ENCODE data around the gene NDUFB5.
A peak's percentile ranks its signal among the peaks of the same experiment; 100 is the strongest.
"Not testable (repeated sequence)": the region's sequence is repeated elsewhere in the genome, so short reads cannot be mapped to it uniquely, and the experiment has no call there.

Gene NDUFB5

GRCh38 chr3:179640469-179640868, 35.9 kb downstream of the NDUFB5 start:
- no peak for DNase-seq

GRCh38 chr3:179642871-179643270, 38.3 kb downstream of the NDUFB5 start:
- DNase-seq, result no peak

GRCh38 chr3:179643837-179644236, 39.2 kb downstream of the NDUFB5 start:
- DNase-seq, result not testable (repeated sequence)

GRCh38 chr3:179646177-179646576, 41.6 kb downstream of the NDUFB5 start:
- no peak for DNase-seq

- DNase-seq, result no peak
These were observed 47.3 kb downstream of the NDUFB5 start for GRCh38 chr3:179651687-179652446.

GRCh38 chr3:179652447-179653095, 48.0 kb downstream of the NDUFB5 start, which contains the start of gene USP13:
TSS of gene USP13 (plus strand) at chr3:179653040. CDS start at chr3:179653226, 186 bp downstream.
- peak; percentile 71 for DNase-seq

GRCh38 chr3:179653096-179653797, 48.7 kb downstream of the NDUFB5 start:
- DNase-seq, result peak; percentile 66

GRCh38 chr3:179655236-179655635, 50.6 kb downstream of the NDUFB5 start:
- no peak for DNase-seq

- no peak for DNase-seq
These were observed 54.0 kb downstream of the NDUFB5 start for GRCh38 chr3:179658606-179659005.

GRCh38 chr3:179660872-179661271, 56.3 kb downstream of the NDUFB5 start:
- DNase-seq, result no peak

- no peak for DNase-seq
These were observed 57.2 kb downstream of the NDUFB5 start for GRCh38 chr3:179661777-179662176.

- DNase-seq, result no peak
These were observed 58.5 kb downstream of the NDUFB5 start for GRCh38 chr3:179663093-179663492.

GRCh38 chr3:179666030-179666429, 61.4 kb downstream of the NDUFB5 start:
- DNase-seq, result no peak

GRCh38 chr3:179666436-179667035, 61.9 kb downstream of the NDUFB5 start:
- no peak for DNase-seq

- no peak for DNase-seq
These were observed 63.8 kb downstream of the NDUFB5 start for GRCh38 chr3:179668429-179668828.

- no peak for DNase-seq
These were observed 65.7 kb downstream of the NDUFB5 start for GRCh38 chr3:179670311-179670710.

- DNase-seq, result no peak
These were observed 66.7 kb downstream of the NDUFB5 start for GRCh38 chr3:179671309-179671708.

- DNase-seq, result no peak
These were observed 67.2 kb downstream of the NDUFB5 start for GRCh38 chr3:179671747-179672242.

- no peak for DNase-seq
These were observed 68.3 kb downstream of the NDUFB5 start for GRCh38 chr3:179672918-179673317.

GRCh38 chr3:179673523-179673922, 68.9 kb downstream of the NDUFB5 start:
- DNase-seq, result no peak

GRCh38 chr3:179676081-179676480, 71.5 kb downstream of the NDUFB5 start:
- no peak for DNase-seq
